Left lung (tissue), 10 donors: ENCODE data around the gene PRSS8. TPM values are rescaled to one million over a fixed set of nuclear protein-coding genes. Genes with fewer than 3 reads are reported as not detected.

ENCODE experiments used
- ATAC-seq: fragments of 200-7000 bp; cut with Tn5 transposase; one replicate; pipeline ENCODE4 v1.9.1; 2020; ENCODE audit warnings: moderate library complexity
- DNase-seq, 4 donors: peaks; one replicate each; pipeline ENCODE4 v3.0.0-alpha.2; 2013 to 2020
- H3K27ac ChIP-seq, 2 donors: fragments of 200-600 bp; sonication (generic) in 1 of 2; one replicate each; pipeline versions ENCODE4 v1.5.0 to v1.8.0; 2020 to 2021
- H3K27me3 ChIP-seq, 2 donors: fragments of 200-600 bp; sonication (generic) in 1 of 2; one replicate each; pipeline versions ENCODE4 v1.5.0 to v1.8.0; 2020 to 2021
- H3K36me3 ChIP-seq, 2 donors: fragments of 200-600 bp; sonication (generic) in 1 of 2; one replicate each; pipeline versions ENCODE4 v1.5.0 to v1.8.0; 2020 to 2021
- H3K4me1 ChIP-seq, 2 donors: fragments of 200-600 bp; one replicate each; pipeline ENCODE4 v1.8.0; 2021
- H3K4me3 ChIP-seq, 2 donors: fragments of 200-600 bp; sonication (generic) in 1 of 2; one replicate each; pipeline versions ENCODE4 v1.5.0 to v1.8.0; 2020 to 2021; ENCODE audit warnings: mild to moderate bottlenecking in 1 of 2
- H3K9me3 ChIP-seq, 2 donors: fragments of 200-600 bp; sonication (generic) in 1 of 2; one replicate each; pipeline versions ENCODE4 v1.5.0 to v1.8.0; 2020 to 2021
- CTCF ChIP-seq, 2 donors: fragments of 200-600 bp; sonication (generic) in 1 of 2; IDR thresholded peaks; one replicate each; pipeline versions ENCODE4 v1.5.0 to v1.8.0; 2021; ENCODE audit warnings: antibody characterized with exemption in 2 of 2
- intact Hi-C, 2 donors: fragments of 100-400 bp; cut with DNase I; formaldehyde crosslinking; loops; one replicate each; pipeline versions ENCODE4 v1.11.2 to v1.14.2; 2022
- polyA plus RNA-seq, 6 donors: library from polyadenylated mRNA; unstranded; fragments of 120-200 nt; gene quantifications; one replicate each; pipeline ENCODE4 v1.2.1, GENCODE V29; 2013; ENCODE audit not compliant: insufficient read length in 6 of 6
- total RNA-seq, 2 donors: library from RNA; stranded (reverse); fragmentation: NEBNext Ultra II Directional; extraction: Animal tissue kit (Norgen Biotek cat#: 25700); gene quantifications; one replicate each; pipeline ENCODE4 v1.2.1, GENCODE V29; 2021
- donor health status: DM: no; HTN: yes; CAD: no.
- donor health status: DM: no; HTN: no; CAD: no.

Gene PRSS8
- total and polyA plus RNA-seq, 8 donors = 61.2 to 129 (median 107) TPM

- Histone ChIP-seq H3K36me3 (peaks cover 0 to 70% of the 10 kb centered on the region in 2 donors), H3K4me1 (peaks cover 0 to 11% of the 10 kb centered on the region in 2 donors), H3K4me3 (no peak overlapping the region), H3K27me3 (no peaks in the 10 kb centered on the region), H3K9me3 (no peaks in the 10 kb centered on the region), H3K27ac (no peak overlapping the region)
- DNase-seq = no peak
- intact Hi-C loops = no loop called here
- TF ChIP-seq CTCF (IDR thresholded peaks at IDR 0.05) = no peak
- no peak for ATAC-seq
Observed at GRCh38 chr16:31089199-31089598, 46.3 kb downstream of the PRSS8 start.

GRCh38 chr16:31088459-31089183 lies 46.9 kb downstream of the PRSS8 start, which contains the start of gene PRSS53:
TSS of gene PRSS53 (minus strand) at chr16:31088943. CDS start at chr16:31088809, 134 bp downstream.
- intact Hi-C loops = no loop called here
- ATAC-seq (no peak), DNase-seq (no peak)
- no peak within 1 kb of the TSS for H3K4me3 ChIP-seq
- H3K27ac ChIP-seq = no peak within 1 kb of the TSS
- H3K27me3 ChIP-seq = no peaks in the 10 kb centered on the region
- H3K9me3 ChIP-seq = no peaks in the 10 kb centered on the region
- H3K36me3 ChIP-seq = peaks cover 0 to 76% of the 10 kb centered on the region in 2 donors
- TF ChIP-seq CTCF (IDR thresholded peaks at IDR 0.05) = no peak
- H3K4me1 ChIP-seq = peaks cover 0 to 5% of the 10 kb centered on the region in 2 donors

DNA sequence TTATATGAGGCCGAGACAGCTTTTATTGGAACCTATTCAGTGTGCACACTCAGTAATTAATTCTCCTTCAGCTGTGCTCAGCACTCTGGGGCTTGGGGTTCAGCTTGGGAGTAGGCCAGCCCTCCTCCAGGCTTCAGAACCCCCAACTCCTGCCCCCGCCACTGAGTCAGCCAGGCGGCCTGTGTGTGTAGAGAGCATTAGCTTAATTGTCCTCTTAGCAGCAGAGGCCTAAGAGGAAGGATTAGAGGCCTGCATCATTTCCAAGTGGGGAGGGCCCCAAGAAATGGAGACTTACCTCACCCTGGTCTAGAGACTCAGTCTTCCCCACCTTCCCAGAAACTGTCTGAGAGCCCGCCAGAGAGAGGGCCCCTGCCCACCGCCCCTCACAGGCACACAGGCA lies 47.6 kb downstream of the PRSS8 start:
- peaks cover 0 to 82% of the 10 kb centered on the region in 2 donors for H3K36me3 ChIP-seq
- TF ChIP-seq CTCF (IDR thresholded peaks at IDR 0.05) = no peak

DNA sequence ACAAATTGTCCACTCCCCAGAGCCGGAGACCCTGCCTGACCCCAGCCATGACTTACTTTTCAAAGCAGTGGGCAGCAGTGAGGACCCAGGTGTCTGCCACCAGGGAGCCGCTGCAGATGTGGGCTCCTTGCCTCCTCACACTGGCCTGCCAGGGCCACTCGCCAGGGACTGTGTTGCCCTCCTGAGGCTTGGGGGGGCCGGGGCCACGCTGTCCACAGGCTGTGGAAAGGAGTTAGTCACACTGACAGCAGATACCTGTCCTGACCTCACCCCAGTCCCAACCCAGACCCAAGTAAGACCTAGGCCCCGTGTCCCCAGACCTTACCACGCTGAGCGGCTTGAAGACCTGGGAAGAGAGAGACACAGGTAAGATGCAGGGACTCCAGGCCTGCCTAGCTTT lies 48.0 kb downstream of the PRSS8 start:
- Histone ChIP-seq H3K27me3 (no peaks in the 10 kb centered on the region), H3K4me1 (no peaks in the 10 kb centered on the region), H3K36me3 (peaks cover 0 to 87% of the 10 kb centered on the region in 2 donors), H3K9me3 (no peaks in the 10 kb centered on the region), H3K27ac (no peak overlapping the region), H3K4me3 (no peak overlapping the region)
- intact Hi-C loops = no loop called here
- ATAC-seq (no peak), DNase-seq (no peak)
- no peak for TF ChIP-seq CTCF (IDR thresholded peaks at IDR 0.05)

More for the DNA sequence above, 47.6 kb downstream of the PRSS8 start:
- no peaks in the 10 kb centered on the region for H3K4me1 ChIP-seq
- no peak overlapping the region for H3K27ac ChIP-seq
- intact Hi-C loops = no loop called here
- no peaks in the 10 kb centered on the region for H3K9me3 ChIP-seq
- H3K4me3 ChIP-seq = no peak overlapping the region
- ATAC-seq = no peak
- DNase-seq = no peak
- no peaks in the 10 kb centered on the region for H3K27me3 ChIP-seq

DNA sequence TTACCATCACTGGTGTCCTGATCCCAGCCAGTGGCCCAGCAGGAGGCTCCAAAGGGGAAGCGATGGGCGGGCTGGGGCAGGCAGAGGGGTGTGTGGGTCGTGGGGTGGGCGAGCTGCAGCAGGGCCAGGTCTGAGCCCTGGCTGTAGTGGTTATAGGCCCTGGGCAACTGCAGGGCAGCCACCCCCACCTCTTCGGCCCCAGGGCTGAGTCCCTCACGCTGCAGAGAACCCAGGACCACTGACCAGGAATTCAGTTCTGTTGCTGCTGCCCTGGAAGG lies 49.0 kb downstream of the PRSS8 start:
- no peak overlapping the region for H3K4me3 ChIP-seq
- H3K27ac ChIP-seq = no peak overlapping the region
- no peak for TF ChIP-seq CTCF (IDR thresholded peaks at IDR 0.05)
- intact Hi-C loops = no loop called here
- no peaks in the 10 kb centered on the region for H3K9me3 ChIP-seq
- H3K27me3 ChIP-seq = no peaks in the 10 kb centered on the region
- ATAC-seq (no peak), DNase-seq (no peak)
- peaks cover 0 to 96% of the 10 kb centered on the region in 2 donors for H3K36me3 ChIP-seq
- H3K4me1 ChIP-seq = peaks cover 0 to 9% of the 10 kb centered on the region in 2 donors
